Stimulated activated CD8-positive, alpha-beta memory T cell treated with anti-CD3 and anti-CD28 coated beads, Interleukin-12 subunit alpha, Interleukin-12 subunit beta, amount 100 ng/mL, for 1 hour (primary cell): ENCODE results near the gene PLA2G4B.
A peak's percentile ranks its signal among the peaks of the same experiment; 100 is the strongest.

Experiments used
- DNase-seq: peaks from one replicate; pipeline ENCODE4 v3.0.0-alpha.2; 2020; ENCODE audit warnings: low read depth

PLA2G4B gene

GRCh38 chr15:41851755-41852370 lies 13.2 kb downstream of the PLA2G4B start:
- no peak for DNase-seq

- DNase-seq, result no peak
Measured at GRCh38 chr15:41852736-41853590, 14.3 kb downstream of the PLA2G4B start.

- DNase-seq, result no peak
Measured at GRCh38 chr15:41853831-41854230, 15.2 kb downstream of the PLA2G4B start.

- no peak for DNase-seq
Measured at GRCh38 chr15:41854443-41854842, 15.8 kb downstream of the PLA2G4B start.

- no peak for DNase-seq
Measured at GRCh38 chr15:41855261-41855961, 16.8 kb downstream of the PLA2G4B start.

GRCh38 chr15:41856262-41856661 lies 17.6 kb downstream of the PLA2G4B start:
- DNase-seq, result no peak

- DNase-seq, result no peak
Measured at GRCh38 chr15:41856716-41857115, 18.1 kb downstream of the PLA2G4B start.

GRCh38 chr15:41857316-41857715 lies 18.7 kb downstream of the PLA2G4B start:
- DNase-seq, result no peak

- DNase-seq, result no peak
Measured at GRCh38 chr15:41858756-41859155, 20.1 kb downstream of the PLA2G4B start.

- DNase-seq, result no peak
Measured at GRCh38 chr15:41860049-41860828, 21.6 kb downstream of the PLA2G4B start.

- no peak for DNase-seq
Measured at GRCh38 chr15:41861736-41862356, 23.2 kb downstream of the PLA2G4B start.

GRCh38 chr15:41862515-41863116 lies 24.0 kb downstream of the PLA2G4B start:
- DNase-seq, result no peak

- DNase-seq, result no peak
Measured at GRCh38 chr15:41865490-41866055, 26.9 kb downstream of the PLA2G4B start.

- DNase-seq, result no peak
Measured at GRCh38 chr15:41866263-41866703, 27.6 kb downstream of the PLA2G4B start.

GRCh38 chr15:41866872-41867579 lies 28.4 kb downstream of the PLA2G4B start:
- no peak for DNase-seq

- no peak for DNase-seq
Measured at GRCh38 chr15:41868321-41868720, 29.7 kb downstream of the PLA2G4B start.

- DNase-seq, result no peak
Measured at GRCh38 chr15:41869770-41870688, 31.4 kb downstream of the PLA2G4B start.

- peak; percentile 28 for DNase-seq
Measured at GRCh38 chr15:41870689-41871081, 32.0 kb downstream of the PLA2G4B start.
